GM20431 (cell line): ENCODE measurements around the gene MDGA2.
"Not testable (repeated sequence)": the region's sequence is repeated elsewhere in the genome, so short reads cannot be mapped to it uniquely, and the experiment has no call there.

Experiments used
- in situ Hi-C: fragments of 300-500 bp; cut with MseI, MboI; formaldehyde crosslinking; loops from one replicate; pipeline ENCODE4 v1.15.0; 2020; ENCODE audit warnings: low sequenced_read_pairs; ENCODE audit not compliant: unreplicated experiment

MDGA2 gene

DNA sequence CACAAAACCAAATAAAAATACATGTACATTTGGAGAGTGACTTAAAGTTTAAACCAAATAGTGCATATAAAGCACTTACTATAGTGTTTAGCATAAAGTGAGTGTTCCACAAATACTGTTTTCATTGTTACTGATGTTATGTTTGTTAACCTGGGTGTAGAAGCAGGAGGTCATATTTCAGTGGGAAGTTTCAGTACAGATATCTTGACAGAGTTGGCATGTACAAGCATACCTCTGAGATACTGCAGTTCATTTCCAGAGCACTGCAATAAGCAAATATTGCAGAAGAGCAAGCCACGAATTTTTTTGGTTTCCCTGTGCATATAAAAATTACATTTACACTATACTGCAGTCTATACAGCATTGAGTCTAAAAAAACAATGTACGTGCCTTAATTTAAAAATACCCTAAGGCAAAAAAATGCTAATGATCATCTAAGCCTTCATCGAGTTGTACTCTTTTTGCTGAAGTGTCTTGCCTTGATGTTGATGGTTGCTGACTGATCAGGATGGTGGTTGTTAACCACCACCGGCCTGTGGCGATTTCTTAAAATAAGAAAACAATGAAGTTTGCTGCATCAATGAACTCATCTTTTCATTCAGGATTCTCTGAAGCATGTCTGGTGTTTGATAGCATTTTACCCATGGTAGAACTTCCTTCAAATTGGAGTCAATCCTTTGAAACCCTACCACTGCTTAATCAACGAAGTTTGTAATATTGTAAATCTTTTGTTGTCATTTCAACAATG is 662.7 kb downstream of the MDGA2 start:
- in situ Hi-C loops, result no loop called here

GRCh38 chr14:47009615-47010014 is 665.8 kb downstream of the MDGA2 start:
- in situ Hi-C loops, result no loop called here

- in situ Hi-C loops, result no loop called here
These were observed 666.7 kb downstream of the MDGA2 start for GRCh38 chr14:47008732-47009131.

DNA sequence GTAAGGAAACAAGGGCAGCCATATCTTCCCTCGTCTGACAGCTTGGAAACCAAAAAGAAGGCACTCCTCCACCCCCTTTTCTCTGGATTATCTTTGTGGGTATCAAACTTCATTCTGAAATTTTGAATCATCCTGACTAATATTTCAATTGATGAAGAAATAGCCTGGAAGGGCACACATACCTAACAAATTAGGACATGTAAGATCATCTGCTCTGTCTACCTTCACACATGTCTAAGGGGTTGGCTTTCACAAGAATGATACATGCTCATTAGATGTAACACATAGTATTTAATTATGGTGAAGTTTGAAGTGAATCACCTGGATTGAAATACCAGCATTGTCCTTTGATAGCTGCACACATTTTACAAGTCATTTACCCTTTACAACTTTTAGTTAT is 675.7 kb downstream of the MDGA2 start:
- in situ Hi-C loops, result no loop called here

DNA sequence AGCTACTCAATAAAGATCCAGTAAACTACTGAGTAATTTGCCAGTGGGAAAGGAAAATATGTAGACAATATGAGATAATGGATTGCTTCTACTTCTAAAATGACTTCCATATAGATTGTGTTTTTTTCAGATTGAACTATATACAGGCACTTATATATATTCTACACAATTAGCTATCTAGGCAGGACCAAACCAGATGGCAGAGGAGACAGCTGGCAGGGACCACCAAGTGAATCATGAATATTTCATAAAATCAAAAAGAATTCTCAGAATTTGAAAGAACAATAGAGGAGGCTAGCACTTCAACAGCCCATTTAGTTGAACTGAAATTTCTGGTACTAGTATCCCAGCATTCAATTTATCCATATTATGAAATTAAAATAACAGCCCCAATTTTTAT is 685.8 kb downstream of the MDGA2 start:
- in situ Hi-C loops, result no loop called here

GRCh38 chr14:46988312-46988711 is 687.1 kb downstream of the MDGA2 start:
- in situ Hi-C loops, result no loop called here

DNA sequence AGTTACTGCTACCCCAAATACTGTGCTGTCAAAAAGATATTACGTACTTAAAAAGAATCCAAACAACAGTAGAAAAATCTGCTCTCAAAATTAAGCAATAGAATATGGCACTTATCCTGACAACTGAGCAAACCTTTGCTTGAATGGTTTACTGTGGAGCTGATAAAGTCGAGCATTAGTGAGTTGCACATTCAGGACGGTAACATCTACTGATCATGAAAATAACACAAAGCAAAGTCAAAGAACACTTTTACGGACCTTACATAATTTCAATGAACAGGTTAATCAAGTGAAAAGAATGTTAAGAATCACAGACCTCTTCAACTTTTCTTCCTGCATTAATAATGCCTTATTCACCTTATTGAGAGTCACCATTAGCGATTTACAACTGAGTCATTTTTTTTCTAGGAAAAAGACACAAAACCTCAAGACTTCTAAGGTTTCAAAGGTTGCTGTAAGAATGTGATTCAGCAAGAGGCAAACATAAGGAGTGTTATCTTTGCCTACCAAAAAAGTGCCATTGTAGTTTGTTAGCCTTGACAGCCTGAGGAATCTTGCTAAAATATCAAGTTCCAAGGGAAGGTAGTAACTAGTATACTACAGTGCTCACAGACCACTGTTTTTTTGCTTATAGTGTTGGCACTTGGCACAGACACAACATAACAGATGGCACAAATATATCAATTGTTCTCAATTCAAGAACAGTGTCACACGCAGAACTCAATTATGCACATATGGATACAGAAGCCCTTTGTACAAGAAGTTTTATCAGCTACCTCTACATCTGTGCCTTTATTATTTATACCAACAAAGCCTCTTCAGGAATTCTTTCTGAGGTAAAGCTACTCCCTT is 689.6 kb downstream of the MDGA2 start:
- in situ Hi-C loops, result no loop called here

GRCh38 chr14:46973295-46973694 is 702.1 kb downstream of the MDGA2 start:
- in situ Hi-C loops, result no loop called here

GRCh38 chr14:46964378-46964777 is 711.0 kb downstream of the MDGA2 start:
- in situ Hi-C loops, result no loop called here

DNA sequence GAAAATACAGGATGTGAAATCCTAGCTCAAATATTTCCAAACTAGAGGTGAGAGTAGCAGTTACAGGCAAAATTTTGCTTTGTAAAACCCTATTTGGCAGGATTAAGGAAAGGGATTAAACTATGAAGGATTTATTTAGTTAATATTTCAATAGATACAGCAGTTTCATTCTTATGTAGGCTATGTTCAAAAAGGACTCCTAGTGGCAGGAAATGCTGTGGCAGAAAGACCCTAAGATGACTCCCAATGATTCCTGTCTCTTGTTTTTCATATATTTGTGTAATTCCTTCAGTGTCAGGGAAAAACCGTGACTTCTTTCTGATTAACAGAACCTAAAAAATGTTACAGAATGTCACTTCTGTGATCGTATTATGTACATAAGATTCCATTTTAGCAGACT is 724.3 kb downstream of the MDGA2 start:
- in situ Hi-C loops, result no loop called here

DNA sequence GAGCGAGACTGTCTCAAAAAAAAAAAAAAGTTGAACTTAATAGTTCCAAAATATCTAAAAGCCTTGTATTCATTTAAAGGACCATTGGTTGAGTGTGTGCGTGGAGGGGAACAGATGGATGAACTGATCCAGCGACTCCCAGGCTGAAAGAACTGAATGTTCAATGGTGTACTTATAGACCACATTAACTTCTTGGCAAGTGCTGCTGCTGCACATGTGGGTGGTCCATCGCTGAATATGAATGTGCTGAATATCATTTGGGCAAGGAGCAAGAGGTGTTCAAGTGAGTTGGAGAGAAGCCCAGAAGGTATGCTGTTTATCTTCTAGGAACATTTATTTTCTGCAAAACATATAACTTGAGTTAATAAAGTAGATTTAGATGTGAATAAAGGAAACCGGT is 734.8 kb downstream of the MDGA2 start:
- in situ Hi-C loops, result no loop called here

DNA sequence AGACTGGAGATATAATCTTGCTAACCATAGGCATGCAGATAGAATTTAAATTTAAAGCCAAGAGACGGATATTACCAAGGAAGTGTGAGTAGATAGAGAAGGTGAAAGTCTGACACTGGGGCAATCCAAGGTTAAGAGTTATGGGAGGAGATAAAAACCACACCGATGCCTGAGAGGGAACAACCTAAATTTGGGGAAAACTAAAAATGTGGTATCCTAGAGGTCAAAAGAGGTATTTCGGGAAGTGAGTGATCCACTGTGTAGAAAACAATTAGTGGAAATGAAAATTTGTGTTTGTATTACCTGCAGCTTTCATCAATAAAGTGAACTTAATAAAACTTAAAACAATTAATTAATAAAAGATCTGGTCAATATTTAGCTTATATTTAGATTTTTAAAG is 754.9 kb downstream of the MDGA2 start:
- in situ Hi-C loops, result no loop called here

DNA sequence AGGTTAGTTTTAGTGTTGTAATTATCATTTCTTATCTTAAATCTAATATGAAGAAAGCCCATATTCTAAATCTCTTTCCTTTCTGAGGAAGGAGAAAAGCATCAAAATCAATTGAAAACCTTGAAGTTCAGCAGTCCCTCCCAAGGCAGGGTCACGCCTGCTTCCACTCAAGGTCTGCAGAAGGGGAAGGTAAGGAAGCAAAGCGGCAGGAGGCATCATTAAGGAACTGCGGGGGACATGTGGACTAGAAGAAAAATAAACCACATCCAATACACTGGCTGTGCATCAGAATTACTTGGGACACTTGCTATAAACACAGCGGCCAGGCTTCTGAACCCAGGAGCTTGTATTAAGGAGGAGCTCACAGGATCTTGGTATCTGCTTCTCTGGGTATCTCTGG is 759.9 kb downstream of the MDGA2 start:
- in situ Hi-C loops, result not testable (repeated sequence)

- in situ Hi-C loops, result no loop called here
These were observed 772.6 kb downstream of the MDGA2 start for GRCh38 chr14:46902837-46903236.

DNA sequence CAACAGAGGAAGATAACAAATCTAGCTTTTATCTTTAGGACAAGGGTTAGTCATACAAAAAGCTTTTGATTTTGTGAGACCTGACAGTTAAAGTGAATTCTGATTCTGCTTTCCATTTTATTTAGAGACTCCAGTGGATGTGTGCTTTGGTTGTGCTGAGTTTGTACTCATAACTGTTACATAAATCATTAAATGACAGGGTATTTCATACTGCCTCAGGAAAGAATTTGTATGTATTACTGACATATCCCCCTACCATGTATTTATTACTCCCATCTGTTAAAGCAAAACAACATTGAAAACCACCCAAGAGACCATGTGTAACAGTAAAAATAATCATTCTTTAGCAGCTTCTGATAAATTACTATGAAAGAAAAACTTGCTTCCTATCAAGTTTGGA is 780.9 kb downstream of the MDGA2 start:
- in situ Hi-C loops, result no loop called here

DNA sequence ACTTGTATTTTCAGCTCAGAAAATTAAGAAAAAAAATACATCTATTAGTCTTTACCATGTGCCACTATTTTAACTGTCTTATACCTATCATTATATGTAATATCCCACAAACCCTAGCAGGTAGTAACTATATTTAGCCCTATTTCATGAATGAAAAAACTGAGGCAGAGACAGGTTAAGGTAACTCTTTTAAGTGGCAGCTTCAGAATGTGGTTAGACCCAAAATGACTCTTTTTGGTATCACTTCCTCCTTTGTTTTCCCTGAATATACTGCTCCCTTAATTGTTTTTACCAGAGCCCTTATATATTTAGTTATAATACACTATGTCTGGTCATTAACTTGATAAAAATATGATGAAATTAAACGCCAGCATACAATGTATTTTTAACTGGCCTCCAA is 788.3 kb downstream of the MDGA2 start:
- in situ Hi-C loops, result no loop called here

DNA sequence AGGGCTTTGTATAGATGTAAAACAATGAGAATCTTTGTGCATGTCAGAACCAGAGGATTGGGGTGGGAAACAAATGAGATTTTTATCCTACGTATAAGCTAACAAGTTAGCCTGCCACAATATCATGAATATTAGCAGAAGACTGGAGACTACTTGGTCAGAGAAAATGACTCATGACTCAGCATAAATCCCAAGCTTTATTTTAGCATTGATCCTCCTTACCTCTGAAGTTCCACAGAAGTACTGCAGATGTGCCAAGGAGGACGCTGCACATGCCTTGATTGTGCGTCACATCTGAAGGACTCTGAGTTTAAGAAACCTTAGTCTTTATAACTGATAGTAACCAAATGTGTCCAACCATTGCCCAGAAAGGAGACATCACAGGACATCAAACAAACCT is 789.8 kb downstream of the MDGA2 start:
- in situ Hi-C loops, result no loop called here

DNA sequence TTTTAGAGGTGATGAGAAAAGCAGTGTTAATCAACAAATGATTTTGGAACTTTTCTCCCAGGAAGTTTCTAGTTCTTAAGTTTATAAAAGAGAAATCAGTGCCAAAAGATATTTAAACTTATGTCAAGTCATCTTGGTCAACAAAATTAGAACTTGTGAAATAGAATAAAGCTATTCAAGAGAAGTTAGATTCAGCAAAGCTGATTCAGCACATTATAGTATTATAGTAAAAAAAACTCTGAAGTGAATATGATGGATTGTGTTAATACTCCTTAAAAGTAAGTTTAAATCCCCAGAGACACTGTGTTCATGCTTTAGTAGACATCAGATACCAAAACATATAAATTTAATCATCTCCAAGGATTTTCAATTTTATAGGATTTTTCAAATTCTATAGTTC is 813.7 kb downstream of the MDGA2 start:
- in situ Hi-C loops, result no loop called here

- in situ Hi-C loops, result no loop called here
These were observed 834.3 kb downstream of the MDGA2 start for GRCh38 chr14:46840944-46841720.

DNA sequence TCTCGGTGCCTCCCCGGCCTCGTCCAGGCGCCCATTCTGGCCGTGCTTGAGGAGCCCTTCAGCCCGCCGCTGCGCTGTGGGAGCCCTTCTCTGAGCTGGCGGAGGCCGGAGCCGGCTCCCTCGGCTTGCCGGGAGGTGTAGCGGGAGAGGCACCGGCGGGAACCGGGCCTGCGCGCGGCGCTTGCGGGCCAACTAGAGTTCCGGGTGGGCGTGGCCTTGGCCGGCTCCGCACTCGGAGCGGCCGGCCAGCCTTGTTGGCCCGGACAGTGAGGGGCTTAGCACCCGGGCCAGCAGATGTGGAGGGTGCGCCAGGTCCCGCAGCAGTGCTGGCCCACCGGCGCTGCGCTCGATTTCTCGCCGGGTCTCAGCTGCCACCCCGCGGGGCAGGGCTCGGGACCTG is 855.1 kb downstream of the MDGA2 start:
- in situ Hi-C loops, result no loop called here

DNA sequence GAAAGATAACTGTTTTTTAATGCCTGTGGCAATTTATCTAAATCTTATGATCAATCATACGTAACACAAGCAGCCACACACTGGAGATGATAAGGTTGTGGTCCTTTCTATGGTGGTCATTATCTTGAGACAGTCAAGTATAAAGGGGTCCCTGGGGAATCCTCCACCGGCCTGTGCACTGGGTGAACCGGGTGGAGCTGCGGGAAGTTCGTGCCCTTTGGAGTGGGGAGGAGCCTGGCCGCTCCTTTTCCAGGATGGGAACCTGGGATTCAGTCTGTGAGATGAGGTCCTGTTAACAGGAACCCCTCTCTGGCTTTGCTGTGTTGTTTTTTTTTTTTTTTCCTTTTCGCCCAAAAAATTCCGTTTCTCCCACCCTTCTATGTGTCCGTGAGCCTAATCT is 856.3 kb downstream of the MDGA2 start:
- in situ Hi-C loops, result no loop called here
